Colon (tissue), 2 donors: Measurements from ENCODE around the gene IL22RA1.

Experiments
- FAIRE-seq: peaks from 2 replicates; lab custom pipeline; 2012; peaks lifted over from hg19 to GRCh38; lab: Jason Lieb, UNC
- donor health status: control.
- donor health status: control.

IL22RA1 gene

DNA sequence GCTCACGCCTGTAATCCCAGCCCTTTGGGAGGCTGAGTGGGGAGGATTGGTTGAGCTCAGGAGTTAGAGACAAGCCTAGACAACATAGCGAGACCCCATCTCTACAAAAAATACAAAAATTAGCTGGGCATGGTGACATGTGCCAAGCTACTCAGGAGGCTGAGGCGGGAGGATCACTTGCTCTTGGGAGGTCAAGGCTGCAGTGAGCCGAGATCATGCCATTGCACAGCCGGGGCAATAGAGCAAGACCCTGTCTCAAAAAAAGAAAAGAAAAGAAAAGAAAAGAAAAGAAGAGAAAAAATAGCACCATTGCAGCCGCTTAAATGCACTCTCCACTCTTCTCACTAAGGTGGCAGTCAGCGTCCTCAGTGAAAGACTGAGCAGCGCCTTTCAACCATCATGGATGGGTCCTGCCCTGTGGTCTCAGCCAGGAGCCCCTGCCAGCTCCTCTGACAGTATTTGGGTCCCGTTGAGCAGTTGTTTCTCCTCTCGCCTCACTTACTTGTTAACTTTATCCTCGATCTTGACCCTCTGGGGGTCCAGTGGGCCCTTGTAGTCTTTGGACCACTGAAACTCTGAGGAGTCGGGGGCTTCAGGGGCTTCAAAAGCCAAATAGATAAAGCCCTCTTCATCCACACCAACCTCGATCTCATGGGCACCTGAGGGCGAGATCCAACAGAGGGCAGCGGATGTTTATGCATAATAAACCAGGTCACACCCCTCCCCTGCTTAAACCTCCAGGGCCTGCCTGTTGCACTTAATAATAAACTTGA, 67.9 kb downstream of the IL22RA1 start:
- no peak for FAIRE-seq

DNA sequence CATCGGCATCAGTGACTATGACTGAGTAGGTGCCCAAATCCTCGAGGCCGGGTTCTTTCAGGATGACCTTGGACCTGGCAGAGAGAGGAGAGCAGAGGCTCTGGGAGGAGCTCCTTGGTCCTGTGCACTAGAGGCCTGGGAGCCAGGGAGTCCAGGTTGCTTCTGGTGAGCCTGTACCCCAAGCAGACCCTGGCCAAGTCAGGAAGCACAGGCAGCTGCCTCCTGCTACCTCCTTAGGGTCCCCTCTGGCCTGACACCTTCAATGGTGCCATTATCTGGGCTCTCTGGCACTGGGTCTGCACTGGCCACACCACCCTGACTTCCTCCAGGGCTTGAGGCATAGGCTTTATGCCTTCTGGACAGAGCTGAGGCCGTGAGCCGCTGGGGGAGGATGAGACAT, 68.7 kb downstream of the IL22RA1 start:
- FAIRE-seq, result no peak

DNA sequence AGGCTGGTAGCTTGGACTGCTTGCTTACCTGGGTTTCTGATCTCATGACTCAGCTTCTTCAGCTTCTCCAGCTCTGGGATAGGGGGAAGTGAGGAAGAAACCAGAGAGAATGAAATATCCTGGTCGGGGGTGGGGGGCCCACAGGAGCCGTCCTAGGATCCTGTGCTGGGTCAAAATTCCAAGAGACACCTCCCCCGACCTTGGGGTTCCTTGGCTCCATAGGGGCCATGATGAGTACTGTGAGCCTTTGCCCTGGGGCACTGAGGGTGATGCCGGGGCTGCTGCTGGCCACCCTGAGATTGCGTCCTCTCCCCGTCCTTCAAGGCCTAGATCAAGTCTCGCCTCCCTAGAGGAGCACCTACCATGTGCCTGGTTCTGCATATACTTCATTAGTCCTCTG, 71.0 kb downstream of the IL22RA1 start:
- FAIRE-seq, result no peak

DNA sequence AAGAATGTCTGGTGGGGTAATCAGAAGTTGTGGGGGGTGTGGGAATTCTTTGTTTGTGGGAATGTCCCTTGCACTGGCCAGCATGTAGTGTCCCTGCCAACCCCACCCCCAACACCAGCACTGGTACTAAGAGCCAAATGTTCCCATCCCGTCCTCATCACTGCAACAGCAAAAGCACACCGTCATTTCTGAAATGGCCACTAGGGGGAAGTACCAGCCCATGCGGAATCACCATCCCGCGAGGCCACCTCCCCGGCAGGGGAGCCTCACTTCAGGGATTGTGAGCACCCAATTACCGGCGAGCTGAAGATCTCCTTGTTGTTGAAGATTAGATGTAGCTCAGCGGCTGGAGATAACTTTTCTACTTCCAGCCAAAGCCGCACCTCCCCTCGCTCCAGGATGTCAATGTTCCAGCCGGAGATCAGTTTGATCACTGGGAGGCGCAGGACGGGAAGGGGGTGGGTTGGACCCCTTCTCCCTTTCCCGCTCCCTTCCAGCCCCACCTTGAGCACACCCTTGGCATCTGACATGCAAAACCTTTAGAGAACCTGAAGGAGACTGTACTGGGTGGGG, 72.0 kb downstream of the IL22RA1 start:
- no peak for FAIRE-seq

- FAIRE-seq, result no peak
Measured at GRCh38 chr1:24069817-24070216, 73.1 kb downstream of the IL22RA1 start.
